NCI-H146 treated with DMSO at 0.1 percent for 48 hours (cell line): ENCODE data around the gene LONRF2.

Experiments used
- DNase-seq: peaks from one replicate; lab custom pipeline; 2025; ENCODE audit not compliant: unreplicated experiment; lab: John Stamatoyannopoulos, UW

Gene LONRF2

DNA sequence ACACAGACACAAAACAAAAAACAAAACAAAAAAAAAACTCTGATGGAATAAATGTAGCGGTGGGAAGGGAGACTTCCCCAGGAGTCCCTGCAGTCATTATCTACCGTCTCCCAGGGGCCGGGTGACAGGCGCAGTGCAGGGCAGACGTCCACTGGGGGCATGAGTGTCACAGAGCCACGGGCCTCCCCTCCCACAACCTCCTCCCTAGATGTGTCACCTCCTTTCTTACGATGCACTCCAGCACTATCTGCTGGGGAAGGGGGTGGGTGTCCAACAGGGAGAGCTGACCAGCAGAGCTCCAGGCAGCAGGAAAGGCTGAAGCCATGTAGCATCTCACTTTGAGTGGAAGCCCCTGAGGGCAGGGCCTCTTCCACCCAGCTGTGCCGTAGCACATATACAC, 84.5 kb downstream of the LONRF2 start:
- DNase-seq: no peak

DNA sequence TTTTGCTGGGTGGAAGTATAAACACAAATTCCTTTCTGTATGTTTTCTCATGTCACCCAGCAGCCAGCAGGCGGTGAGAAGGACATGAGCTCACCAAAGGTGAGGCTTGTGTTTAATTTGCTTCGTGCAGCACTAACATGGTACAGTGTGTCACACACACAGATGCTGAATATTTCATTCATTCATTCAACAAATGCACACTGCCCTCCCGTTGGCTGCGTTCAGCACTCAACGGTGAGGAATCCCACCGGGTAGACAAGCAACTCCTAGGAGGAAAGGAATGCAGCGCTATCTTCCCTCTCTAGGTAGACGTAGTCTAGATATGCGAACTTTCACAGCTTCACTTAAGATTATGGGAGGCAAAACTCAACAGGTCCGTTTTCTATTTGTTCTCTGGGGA, 85.1 kb downstream of the LONRF2 start:
- DNase-seq: no peak

DNA sequence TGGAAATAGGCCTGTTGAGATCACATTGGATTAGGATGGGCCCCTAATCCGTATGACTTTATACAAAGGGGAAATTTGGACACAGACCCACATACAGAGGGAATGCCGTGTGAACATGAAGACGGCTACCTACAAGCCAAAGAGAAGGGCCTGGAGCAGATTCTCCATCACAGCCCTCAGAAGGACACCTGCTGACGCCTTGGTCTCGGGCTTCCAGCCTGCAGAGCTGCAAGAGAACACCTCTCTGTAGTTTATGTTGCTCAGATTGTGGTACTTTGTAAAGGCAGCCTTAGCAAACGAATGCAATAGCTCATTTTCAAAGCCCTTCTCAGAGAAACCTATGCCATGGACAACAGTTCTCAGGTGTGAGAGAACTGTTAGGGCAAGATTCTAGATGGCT, 86.1 kb downstream of the LONRF2 start:
- no peak for DNase-seq

DNA sequence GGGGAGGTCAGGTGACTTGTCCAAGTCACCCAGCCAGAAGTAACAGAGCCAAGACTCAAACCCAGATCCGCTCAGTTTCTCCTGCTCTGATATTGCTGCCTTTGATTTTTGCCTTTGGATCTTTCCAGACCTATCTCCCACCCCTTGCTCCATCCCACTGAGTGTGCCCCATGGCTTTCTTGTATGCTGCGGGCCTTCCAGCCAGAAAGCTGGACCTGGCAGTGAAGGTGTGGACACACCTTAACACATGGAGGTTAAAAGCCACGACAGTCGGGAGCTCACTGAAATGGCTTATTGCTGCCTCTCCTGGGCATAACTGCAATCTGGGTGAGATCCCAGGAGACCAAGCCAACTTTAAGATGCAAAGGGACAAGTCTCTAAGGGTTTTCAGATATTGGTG, 86.7 kb downstream of the LONRF2 start:
- no peak for DNase-seq

DNA sequence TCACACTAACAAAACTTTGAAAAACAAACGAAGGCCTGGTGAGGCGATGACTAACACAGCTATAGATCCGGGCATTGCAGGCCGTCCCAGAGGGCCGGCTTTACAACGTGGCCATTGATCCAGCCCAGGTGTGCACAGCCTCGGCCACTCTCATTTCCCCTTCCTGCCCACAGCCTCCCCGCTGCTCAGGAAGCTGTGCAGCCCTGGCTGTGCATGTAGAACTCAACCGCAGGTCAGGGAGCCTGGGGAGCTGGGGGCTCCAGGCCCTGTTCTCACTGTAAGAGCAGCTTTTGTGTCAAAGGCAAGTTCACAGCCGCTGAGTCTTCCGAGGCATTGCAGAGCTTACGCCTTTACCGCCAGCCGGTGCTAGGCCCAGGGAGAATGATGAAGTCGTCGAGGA, 87.2 kb downstream of the LONRF2 start:
- DNase-seq: no peak

DNA sequence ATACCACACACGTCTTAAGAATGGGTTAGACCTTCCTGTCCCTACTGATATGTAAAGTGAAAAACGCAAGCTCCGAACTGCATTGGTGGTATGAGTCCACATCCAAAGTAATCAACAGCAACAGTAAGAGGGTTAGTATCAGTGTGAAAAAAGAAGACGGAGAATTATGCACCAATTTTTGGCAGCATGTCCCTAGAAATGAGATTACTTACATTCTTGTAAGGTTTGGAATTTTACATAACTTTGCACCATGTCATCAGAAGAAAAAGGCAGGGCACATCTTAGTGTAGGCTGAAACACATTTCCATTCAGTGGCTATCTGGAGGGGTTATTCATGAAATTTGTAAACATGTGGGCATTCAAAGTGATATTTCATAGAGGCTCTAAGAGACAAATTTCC, 88.2 kb downstream of the LONRF2 start:
- DNase-seq: no peak

DNA sequence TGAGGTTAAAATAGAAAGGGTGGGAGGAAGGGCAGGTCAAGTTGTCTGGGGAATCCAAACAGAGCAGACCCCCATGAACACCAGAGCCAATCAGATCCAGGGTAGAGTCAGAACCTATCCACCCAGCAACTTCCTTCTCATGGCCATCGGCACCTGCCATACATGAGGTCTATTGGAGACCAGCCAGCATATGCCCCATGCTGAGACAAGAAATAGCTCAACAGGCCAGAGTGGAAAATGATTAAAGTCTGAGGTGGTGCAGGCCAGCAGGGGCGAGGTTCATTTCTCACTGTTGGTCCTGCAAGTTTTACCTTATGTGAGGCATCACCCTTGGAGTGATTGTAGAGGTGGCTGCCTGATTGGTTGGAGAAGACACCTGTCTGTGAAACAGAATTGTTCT, 89.2 kb downstream of the LONRF2 start:
- no peak for DNase-seq

DNA sequence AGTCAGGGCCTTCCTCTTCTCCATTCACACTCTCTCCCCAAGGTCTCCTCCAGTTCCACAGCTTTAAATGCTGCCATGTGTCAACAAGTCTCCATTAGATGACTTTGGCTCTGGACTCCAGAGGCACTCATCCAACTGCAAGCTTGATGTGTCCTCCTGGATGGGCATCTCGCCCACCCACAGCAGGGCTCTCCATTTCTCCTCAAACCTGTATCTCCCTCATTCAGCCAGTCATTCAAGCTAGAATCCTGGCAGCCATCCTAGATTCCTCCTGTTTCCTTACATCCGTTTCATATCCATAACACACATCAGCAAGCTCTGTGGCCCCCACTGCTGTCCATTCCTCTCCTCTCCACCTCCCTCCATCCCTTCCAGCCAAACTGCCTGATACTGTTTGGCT, 91.5 kb downstream of the LONRF2 start:
- no peak for DNase-seq

DNA sequence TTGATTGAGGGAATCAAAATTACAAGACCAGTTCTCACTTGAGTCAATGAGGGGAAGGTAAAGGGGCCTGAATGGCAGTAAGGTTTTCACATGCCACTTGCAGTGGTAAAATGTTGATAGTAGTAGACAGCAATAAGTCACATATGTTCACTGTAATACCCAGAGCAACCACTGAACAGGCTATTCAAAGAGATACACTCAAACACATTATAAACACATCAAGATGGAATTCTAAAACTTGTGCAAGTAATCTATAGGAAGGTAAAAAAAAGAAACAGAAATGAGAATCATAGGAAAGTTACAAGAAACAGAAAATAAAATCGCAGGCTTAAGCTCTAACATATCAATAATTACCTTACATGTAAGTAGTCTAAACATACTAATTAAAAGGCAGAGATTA, 93.3 kb downstream of the LONRF2 start:
- DNase-seq: no peak

DNA sequence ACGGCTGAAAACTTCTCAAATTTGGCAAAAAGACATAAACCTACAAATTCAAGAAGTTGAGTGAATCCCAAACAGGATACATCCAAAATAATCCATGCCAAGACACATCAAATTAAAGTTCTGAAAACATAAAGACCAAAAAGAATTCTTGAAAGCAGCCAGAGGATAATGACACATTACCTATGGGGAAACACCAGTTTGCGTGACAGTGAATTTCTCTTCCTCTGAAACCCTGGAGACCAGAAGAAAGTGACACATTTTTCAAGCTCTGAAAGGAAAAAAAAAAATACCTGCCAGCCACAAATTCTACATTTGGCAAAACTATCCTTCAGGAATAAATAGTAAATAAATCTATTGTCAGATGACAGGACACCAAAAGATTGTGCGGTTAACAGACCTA, 93.9 kb downstream of the LONRF2 start:
- DNase-seq: no peak

DNA sequence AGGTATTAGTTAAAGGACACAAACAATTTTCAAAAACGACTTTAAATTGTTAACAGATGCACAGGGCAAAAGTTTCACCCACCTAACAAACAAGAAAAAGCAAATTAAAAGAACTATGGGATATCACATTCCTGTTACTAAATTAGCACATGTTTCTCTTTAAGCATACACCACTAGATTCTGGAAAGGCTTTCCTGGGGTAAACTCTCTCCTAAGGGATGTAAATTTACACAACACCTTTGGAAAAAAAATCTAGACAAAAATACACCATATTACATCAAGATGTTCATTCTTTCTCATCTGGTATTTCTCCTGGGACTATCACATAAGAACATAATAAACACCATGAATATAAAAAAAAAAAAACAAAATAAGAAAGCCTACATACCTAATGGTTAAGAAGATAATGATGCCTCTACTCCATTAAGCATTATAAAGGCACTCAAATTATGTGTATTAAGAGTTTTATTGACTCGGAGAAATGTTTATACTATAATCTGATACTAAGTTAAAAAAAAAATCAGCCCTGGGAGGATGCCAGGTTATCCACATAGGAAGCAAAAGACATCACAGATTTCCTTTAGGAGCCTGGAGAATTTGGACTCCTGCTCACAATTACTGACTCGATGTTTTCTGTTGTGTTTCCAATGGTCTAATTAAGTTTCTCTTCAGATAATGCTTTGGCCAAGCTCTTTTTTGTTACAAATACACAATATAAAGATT, 97.2 kb downstream of the LONRF2 start:
- no peak for DNase-seq

DNA sequence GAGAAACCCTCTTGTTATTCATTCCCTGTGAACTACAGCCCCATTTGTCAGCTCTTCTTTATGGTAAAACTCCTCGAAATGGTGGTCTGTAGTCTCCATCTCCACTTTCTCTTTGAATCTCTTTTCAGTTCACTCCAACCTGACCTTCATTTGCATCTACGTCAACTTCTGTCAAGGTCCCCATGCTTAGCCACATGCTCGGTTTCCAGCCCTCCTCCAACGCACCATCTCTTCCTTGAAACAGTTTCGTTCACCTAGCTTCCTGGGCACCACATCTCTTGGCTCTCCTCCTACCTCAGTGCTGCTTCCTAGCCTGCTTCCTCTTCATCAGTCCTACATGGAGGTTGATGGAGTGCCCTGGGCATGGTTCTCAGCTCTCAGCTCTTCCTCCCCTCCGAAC, 98.8 kb downstream of the LONRF2 start:
- no peak for DNase-seq
